Activated CD4-positive, CD25-positive, alpha-beta regulatory T cell (primary cell): Measurements from ENCODE around the gene KLK12.

Experiments
- DNase-seq, 4 experiments: peaks; one replicate each; lab custom pipeline; 2025; lab: John Stamatoyannopoulos, UW

KLK12 gene

GRCh38 chr19:50981587-50982146 is 53.1 kb downstream of the KLK12 start:
- no peak for DNase-seq

- no peak for DNase-seq
Observed at GRCh38 chr19:50980208-50980607, 54.6 kb downstream of the KLK12 start.

- no peak for DNase-seq
Observed at GRCh38 chr19:50979758-50980157, 55.0 kb downstream of the KLK12 start.
